SU-DHL-6 (cell line): Measurements from ENCODE around the gene CLNS1A.
A peak's percentile ranks its signal among the peaks of the same experiment; 100 is the strongest.
"Not testable (repeated sequence)": the region's sequence is repeated elsewhere in the genome, so short reads cannot be mapped to it uniquely, and the experiment has no call there.

Experiments used
- H2AFZ ChIP-seq: fragments of 200-600 bp; sonication (generic); 2 replicates; pipeline ENCODE4 v1.6.1; 2014; ENCODE audit warnings: low read depth, mild to moderate bottlenecking, moderate library complexity, mixed read lengths, antibody characterized with exemption, low read length; ENCODE audit not compliant: severe bottlenecking
- H3F3A ChIP-seq: fragments of 200-600 bp; shearing (Covaris generic); 2 replicates; pipeline ENCODE4 v1.6.0; 2016; ENCODE audit warnings: antibody characterized with exemption, mild to moderate bottlenecking; ENCODE audit not compliant: insufficient read depth
- H3K27ac ChIP-seq: fragments of 200-600 bp; sonication (generic); 2 replicates; pipeline ENCODE4 v1.5.1; 2016; ENCODE audit warnings: low read depth, mild to moderate bottlenecking, low read length, moderate library complexity, mixed read lengths
- H3K27me3 ChIP-seq: fragments of 200-600 bp; sonication (generic), shearing (Covaris generic); 2 replicates; pipeline ENCODE4 v1.6.0; 2014; ENCODE audit warnings: mild to moderate bottlenecking, low read length
- H3K36me3 ChIP-seq: fragments of 200-600 bp; sonication (generic); 2 replicates; pipeline ENCODE4 v1.6.1; 2014; ENCODE audit warnings: mild to moderate bottlenecking, low read length, mixed read lengths
- H3K4me2 ChIP-seq: fragments of 300-600, 200-600 bp; shearing (Covaris generic), sonication (generic); 2 replicates; pipeline ENCODE4 v1.6.0; 2014; ENCODE audit warnings: low read length, low read depth, mild to moderate bottlenecking; ENCODE audit not compliant: poor library complexity, severe bottlenecking
- H3K4me3 ChIP-seq: fragments of 200-600 bp; sonication (generic); 2 replicates; pipeline ENCODE4 v1.5.1; 2014; ENCODE audit warnings: antibody characterized with exemption, low read length, mild to moderate bottlenecking, mixed read lengths; ENCODE audit not compliant: insufficient read depth, poor library complexity, severe bottlenecking
- H3K79me2 ChIP-seq: fragments of 200-600 bp; sonication (generic); 2 replicates; pipeline ENCODE4 v1.6.1; 2014; ENCODE audit warnings: mild to moderate bottlenecking, low read length, moderate library complexity; ENCODE audit not compliant: insufficient read depth
- H3K9ac ChIP-seq: fragments of 200-600 bp; sonication (generic); 2 replicates; pipeline ENCODE4 v1.7.0; 2014; ENCODE audit warnings: mild to moderate bottlenecking, low read length
- H3K9me2 ChIP-seq: fragments of 200-600 bp; sonication (generic); replicated peaks from 2 replicates; pipeline ENCODE4 v1.6.1; 2014; ENCODE audit warnings: low read length; ENCODE audit not compliant: insufficient read depth
- H3K9me3 ChIP-seq: fragments of 200-600 bp; sonication (generic); 2 replicates; pipeline ENCODE4 v1.6.1; 2014; ENCODE audit warnings: low read length, mixed read lengths; ENCODE audit not compliant: insufficient read depth
- H4K20me1 ChIP-seq: fragments of 200-600 bp; sonication (generic); 2 replicates; pipeline ENCODE4 v1.6.1; 2014; ENCODE audit warnings: low read depth, mild to moderate bottlenecking, antibody characterized with exemption, low read length, moderate library complexity, mixed read lengths
- CTCF ChIP-seq: fragments of 200-600 bp; sonication (generic); IDR thresholded peaks from one replicate; pipeline ENCODE4 v1.5.1; 2017; ENCODE audit warnings: antibody characterized with exemption, mild to moderate bottlenecking, low read length, moderate library complexity; ENCODE audit not compliant: insufficient read depth, poor library complexity, severe bottlenecking
- EZH2phosphoT487 ChIP-seq: fragments of 200-600 bp; sonication (generic), shearing (Covaris generic); conservative IDR thresholded peaks from 2 replicates; pipeline ENCODE4 v1.6.1; 2018; ENCODE audit warnings: mild to moderate bottlenecking, antibody characterized with exemption, low read length, moderate library complexity, mixed read lengths

Gene CLNS1A

GRCh38 chr11:77589181-77589520 lies 48.4 kb downstream of the CLNS1A start:
- no peaks in the 10 kb centered on the region for H3K79me2 ChIP-seq
- H3K4me3 ChIP-seq, result peak overlapping the region; percentile 56
- H3K36me3 ChIP-seq, result no peaks in the 10 kb centered on the region
- peak overlapping the region; percentile 90 for H2AFZ ChIP-seq
- H3K9ac ChIP-seq, result peak overlapping the region; percentile 50
- no peaks in the 10 kb centered on the region for H4K20me1 ChIP-seq
- H3K9me2 ChIP-seq, result no peaks in the 10 kb centered on the region
- TF ChIP-seq CTCF, result no peak
- no peak for TF ChIP-seq EZH2phosphoT487
- H3K27ac ChIP-seq, result no peak overlapping the region
- H3F3A ChIP-seq, result no peaks in the 10 kb centered on the region; the same call in 1 of the 2 replicates
- peak overlapping the region; percentile 67 for H3K4me2 ChIP-seq
- no peaks in the 10 kb centered on the region for H3K27me3 ChIP-seq
- no peaks in the 10 kb centered on the region for H3K9me3 ChIP-seq

GRCh38 chr11:77580712-77581337 lies 56.8 kb downstream of the CLNS1A start:
- no peak overlapping the region for H3K4me2 ChIP-seq
- H3K9me3 ChIP-seq, result peaks cover 19% of the 10 kb centered on the region

GRCh38 chr11:77575428-77575827 lies 62.2 kb downstream of the CLNS1A start:
- not testable (repeated sequence) for H3K4me2 ChIP-seq, H3K27ac ChIP-seq, H3K9me2 ChIP-seq, H3K4me3 ChIP-seq, H2AFZ ChIP-seq, H3K79me2 ChIP-seq, H3K9me3 ChIP-seq, H4K20me1 ChIP-seq, H3K9ac ChIP-seq, H3K36me3 ChIP-seq, H3K27me3 ChIP-seq, H3F3A ChIP-seq

More at GRCh38 chr11:77580712-77581337, 56.8 kb downstream of the CLNS1A start:
- H3K36me3 ChIP-seq, result 0 out of 2 replicates have a peak, but pooled peaks cover 5% of the 10 kb centered on the region
- H3K27ac ChIP-seq, result no peak overlapping the region
- H3K9me2 ChIP-seq, result no peaks in the 10 kb centered on the region
- no peaks in the 10 kb centered on the region for H3F3A ChIP-seq
- H3K4me3 ChIP-seq, result no peak overlapping the region
- no peak overlapping the region for H2AFZ ChIP-seq
- H3K9ac ChIP-seq, result no peak overlapping the region
- H3K27me3 ChIP-seq, result no peaks in the 10 kb centered on the region
- H4K20me1 ChIP-seq, result no peaks in the 10 kb centered on the region
- no peak for TF ChIP-seq CTCF
- TF ChIP-seq EZH2phosphoT487, result no peak
- H3K79me2 ChIP-seq, result no peaks in the 10 kb centered on the region

- not testable (repeated sequence) for H3K9me2 ChIP-seq, H4K20me1 ChIP-seq, H3K27ac ChIP-seq, H2AFZ ChIP-seq, H3K4me2 ChIP-seq, H3K27me3 ChIP-seq, H3K36me3 ChIP-seq, H3K9ac ChIP-seq, H3K9me3 ChIP-seq, H3K4me3 ChIP-seq, H3K79me2 ChIP-seq, H3F3A ChIP-seq
Measured at GRCh38 chr11:77570896-77571295, 66.7 kb downstream of the CLNS1A start.
